Transverse colon (tissue), 4 donors: Measurements from ENCODE around the gene PLEKHA6.

Experiments
- EP300 ChIP-seq: sonication (generic); formaldehyde crosslinking; IDR thresholded peaks from one replicate; pipeline ENCODE4 v1.6.1; 2017; ENCODE audit warnings: antibody characterized with exemption, low read depth
- POLR2A ChIP-seq: fragments of 450-650 bp; IDR thresholded peaks from one replicate; pipeline ENCODE4 v1.6.1; 2016; ENCODE audit warnings: antibody characterized with exemption, mild to moderate bottlenecking, moderate library complexity
- POLR2AphosphoS5 ChIP-seq, 3 donors: sonication (generic); formaldehyde crosslinking; IDR thresholded peaks; one replicate each; pipeline ENCODE4 v1.6.1; 2016; ENCODE audit warnings: antibody characterized with exemption in 3 of 3
- TF ChIP-seq, protein P1 (sequence below), 5 experiments: fragments of 200-600 bp in 3 of 5; fragments of 450-650 bp in 2 of 5; sonication (generic) in 3 of 5; IDR thresholded peaks; 1 replicate in 2 of 5; 2 replicates in 3 of 5; pipeline ENCODE4 v1.5.1; 2016 to 2017; ENCODE audit warnings: antibody characterized with exemption in 5 of 5, inconsistent platforms in 3 of 5, mild to moderate bottlenecking in 2 of 5, moderate library complexity in 1 of 5

DNA sequence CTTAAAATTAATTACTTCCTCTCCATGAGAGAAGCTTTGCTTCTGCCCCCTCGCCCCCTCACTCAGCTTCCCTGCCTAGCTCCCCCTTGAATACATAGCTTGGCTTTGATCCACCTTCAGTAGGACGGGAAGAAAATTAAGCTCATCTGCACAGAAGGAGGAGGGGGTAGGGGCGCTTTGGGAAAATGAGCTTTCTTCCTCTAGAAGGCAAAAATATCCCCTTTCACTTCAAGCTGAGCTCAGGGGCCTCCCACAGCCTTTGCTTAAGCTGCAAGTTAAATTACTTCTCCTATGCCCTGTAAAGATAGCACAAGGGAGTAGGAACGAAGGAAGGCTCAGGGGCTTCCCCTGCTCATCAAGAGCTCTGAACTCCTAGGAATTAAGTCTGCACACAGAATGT lies 80.8 kb downstream of the PLEKHA6 start:
- TF ChIP-seq, protein P1, sequence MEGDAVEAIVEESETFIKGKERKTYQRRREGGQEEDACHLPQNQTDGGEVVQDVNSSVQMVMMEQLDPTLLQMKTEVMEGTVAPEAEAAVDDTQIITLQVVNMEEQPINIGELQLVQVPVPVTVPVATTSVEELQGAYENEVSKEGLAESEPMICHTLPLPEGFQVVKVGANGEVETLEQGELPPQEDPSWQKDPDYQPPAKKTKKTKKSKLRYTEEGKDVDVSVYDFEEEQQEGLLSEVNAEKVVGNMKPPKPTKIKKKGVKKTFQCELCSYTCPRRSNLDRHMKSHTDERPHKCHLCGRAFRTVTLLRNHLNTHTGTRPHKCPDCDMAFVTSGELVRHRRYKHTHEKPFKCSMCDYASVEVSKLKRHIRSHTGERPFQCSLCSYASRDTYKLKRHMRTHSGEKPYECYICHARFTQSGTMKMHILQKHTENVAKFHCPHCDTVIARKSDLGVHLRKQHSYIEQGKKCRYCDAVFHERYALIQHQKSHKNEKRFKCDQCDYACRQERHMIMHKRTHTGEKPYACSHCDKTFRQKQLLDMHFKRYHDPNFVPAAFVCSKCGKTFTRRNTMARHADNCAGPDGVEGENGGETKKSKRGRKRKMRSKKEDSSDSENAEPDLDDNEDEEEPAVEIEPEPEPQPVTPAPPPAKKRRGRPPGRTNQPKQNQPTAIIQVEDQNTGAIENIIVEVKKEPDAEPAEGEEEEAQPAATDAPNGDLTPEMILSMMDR (IDR thresholded peaks at IDR 0.05), result no peak
- TF ChIP-seq POLR2A (no peak), EP300 (no peak), POLR2AphosphoS5 (IDR thresholded peaks at IDR 0.05) (no peak)
